ENCODE measurements around the gene CPOX.
A peak's percentile ranks its signal among the peaks of the same experiment; 100 is the strongest.
"Not testable (repeated sequence)": the region's sequence is repeated elsewhere in the genome, so short reads cannot be mapped to it uniquely, and the experiment has no call there.

The CPOX gene

DNA sequence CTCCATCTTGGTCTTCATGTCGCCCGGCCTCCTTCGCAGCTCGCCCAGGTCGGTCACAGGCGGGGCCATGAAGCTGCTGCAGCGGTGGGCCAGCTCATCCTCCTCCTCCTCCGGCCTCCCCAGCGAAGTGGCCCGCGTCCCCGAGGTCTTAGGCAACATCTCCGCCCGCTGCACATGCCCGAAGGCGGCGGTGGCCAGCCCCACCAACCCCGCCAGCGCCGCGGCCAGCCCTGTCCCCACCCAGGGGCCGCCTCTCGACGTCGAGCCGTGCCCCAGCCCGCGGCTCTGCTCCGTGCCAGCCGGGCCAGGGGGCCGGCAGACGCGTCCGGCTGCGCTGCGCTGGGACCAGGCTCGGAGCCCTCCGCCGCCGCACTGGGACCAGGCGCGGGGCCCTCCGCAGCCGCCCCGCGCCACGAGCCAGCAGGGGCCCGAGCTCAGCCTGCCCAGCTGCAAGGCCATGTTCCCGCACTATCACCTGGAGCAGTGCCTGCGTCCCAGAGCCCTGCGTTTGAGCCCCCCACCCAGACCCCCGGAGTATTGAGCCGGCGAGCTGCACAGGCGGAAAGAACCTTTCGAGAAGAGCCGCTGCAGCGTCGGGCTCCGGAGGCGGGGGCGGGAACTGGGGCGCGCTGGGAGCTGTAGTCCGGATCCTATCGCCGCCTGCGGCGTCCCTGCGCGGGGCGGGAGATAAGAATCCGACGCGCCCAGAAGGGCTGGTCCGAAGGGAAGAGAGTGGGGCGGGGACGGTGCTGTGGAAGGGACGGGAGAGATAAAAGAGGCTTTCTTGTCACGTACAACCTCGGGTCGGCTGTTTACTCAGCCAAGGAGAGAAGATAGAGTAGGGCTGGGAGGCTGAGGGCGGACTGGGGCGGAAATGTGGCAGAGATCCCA, at the start of gene CPOX:
Gene CPOX, minus strand, starts transcription at position 566 of the 891 bp plus-strand sequence. Its CDS starts 107 bp downstream, at position 459.
- H3K27ac ChIP-seq (ENCODE audit: low read length), result peak within 1 kb of the TSS; percentile 72
- H3K27me3 ChIP-seq (ENCODE audit: low read depth, low read length), result no peaks in the 10 kb centered on the region
- H3K4me3 ChIP-seq (ENCODE audit: low read depth in 1 of 2, low read length in 2 of 2), result peak within 1 kb of the TSS; percentile 78 to 85

DNA sequence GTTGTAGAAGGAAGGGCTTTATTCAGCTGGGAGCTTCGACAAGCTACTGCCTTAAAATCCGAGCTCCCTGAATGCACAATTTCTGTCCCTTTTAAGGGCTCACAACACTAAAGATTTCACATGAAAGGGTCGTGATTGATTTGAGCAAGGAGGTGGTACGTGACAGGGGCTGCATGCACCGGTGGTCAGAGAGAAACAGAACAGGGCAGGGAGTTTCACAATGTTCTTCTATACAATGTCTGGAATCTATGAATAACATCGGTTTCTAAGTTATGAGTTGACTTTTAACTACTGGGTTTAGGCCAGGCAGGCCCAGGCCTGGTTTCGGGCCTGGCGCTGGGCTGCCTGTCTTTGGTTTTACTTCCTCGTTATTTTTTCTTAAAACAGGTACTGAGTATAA, 49.4 kb upstream of the CPOX start:
- not testable (repeated sequence) for H3K36me3 ChIP-seq (ENCODE audit: control insufficient read depth in 1 of 2, insufficient read depth in 2 of 2, low read length in 2 of 2); H3K9me3 ChIP-seq (ENCODE audit: control insufficient read depth in 1 of 2, low read length in 2 of 2); H3K4me1 ChIP-seq (ENCODE audit: control insufficient read depth in 1 of 2, insufficient read depth in 2 of 2, low read length in 2 of 2); H3K27ac ChIP-seq (ENCODE audit: low read length); H3K27me3 ChIP-seq (ENCODE audit: low read depth, low read length); H3K4me3 ChIP-seq (ENCODE audit: low read depth in 1 of 2, low read length in 2 of 2)

More for the DNA sequence above, at the start of gene CPOX:
- Histone ChIP-seq H3K4me1 (ENCODE audit: control insufficient read depth in 1 of 2, insufficient read depth in 2 of 2, low read length in 2 of 2) (peaks cover 5 to 6% of the 10 kb centered on the region in 2 donors), H3K36me3 (ENCODE audit: control insufficient read depth in 1 of 2, insufficient read depth in 2 of 2, low read length in 2 of 2) (peaks cover 5 to 11% of the 10 kb centered on the region in 2 donors), H3K9me3 (ENCODE audit: control insufficient read depth in 1 of 2, low read length in 2 of 2) (no peaks in the 10 kb centered on the region)

DNA sequence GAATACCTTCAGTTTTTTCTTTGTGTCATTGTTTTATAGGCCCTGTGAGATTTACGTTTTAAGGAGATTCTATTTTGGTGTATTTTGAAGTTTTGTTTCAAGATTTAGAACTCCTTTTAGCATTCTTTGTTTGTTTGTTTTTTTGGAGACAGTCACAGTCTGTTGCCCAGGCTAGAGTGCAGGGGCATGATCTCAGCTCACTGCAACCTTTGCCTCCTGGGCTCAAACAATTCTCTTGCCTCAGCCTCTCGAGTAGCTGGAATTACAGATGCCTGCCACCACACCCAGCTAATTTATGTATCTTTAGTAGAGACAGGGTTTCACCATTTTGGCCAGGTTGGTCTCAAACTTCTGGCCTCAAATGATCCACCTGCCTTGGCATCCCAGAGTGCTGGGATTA, 48.3 kb upstream of the CPOX start:
- H3K9me3 ChIP-seq (ENCODE audit: control insufficient read depth in 1 of 2, low read length in 2 of 2); H3K4me1 ChIP-seq (ENCODE audit: control insufficient read depth in 1 of 2, insufficient read depth in 2 of 2, low read length in 2 of 2); H3K4me3 ChIP-seq (ENCODE audit: low read depth in 1 of 2, low read length in 2 of 2); H3K27ac ChIP-seq (ENCODE audit: low read length); H3K36me3 ChIP-seq (ENCODE audit: control insufficient read depth in 1 of 2, insufficient read depth in 2 of 2, low read length in 2 of 2); H3K27me3 ChIP-seq (ENCODE audit: low read depth, low read length): not testable (repeated sequence)

DNA sequence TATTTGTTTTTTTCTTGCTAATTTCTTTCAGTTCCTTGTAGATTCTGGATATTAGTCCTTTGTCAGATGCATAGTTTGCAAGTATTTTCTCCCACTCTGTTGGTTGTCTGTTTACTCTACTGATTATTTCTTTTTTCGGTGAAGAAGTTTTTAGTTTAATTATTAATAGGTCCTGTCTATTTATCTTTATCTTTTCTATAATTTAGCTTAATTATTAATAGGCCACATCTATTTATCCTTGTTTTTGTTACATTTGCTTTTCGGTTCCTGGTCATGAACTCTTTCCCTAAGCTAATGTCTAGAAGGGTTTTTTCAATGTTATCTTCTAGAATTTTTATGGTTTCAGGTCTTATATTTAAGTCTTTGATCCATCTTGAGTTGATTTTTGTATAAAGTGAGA, 45.1 kb upstream of the CPOX start:
- not testable (repeated sequence) for H3K27ac ChIP-seq (ENCODE audit: low read length); H3K27me3 ChIP-seq (ENCODE audit: low read depth, low read length); H3K9me3 ChIP-seq (ENCODE audit: control insufficient read depth in 1 of 2, low read length in 2 of 2); H3K36me3 ChIP-seq (ENCODE audit: control insufficient read depth in 1 of 2, insufficient read depth in 2 of 2, low read length in 2 of 2); H3K4me1 ChIP-seq (ENCODE audit: control insufficient read depth in 1 of 2, insufficient read depth in 2 of 2, low read length in 2 of 2); H3K4me3 ChIP-seq (ENCODE audit: low read depth in 1 of 2, low read length in 2 of 2)

DNA sequence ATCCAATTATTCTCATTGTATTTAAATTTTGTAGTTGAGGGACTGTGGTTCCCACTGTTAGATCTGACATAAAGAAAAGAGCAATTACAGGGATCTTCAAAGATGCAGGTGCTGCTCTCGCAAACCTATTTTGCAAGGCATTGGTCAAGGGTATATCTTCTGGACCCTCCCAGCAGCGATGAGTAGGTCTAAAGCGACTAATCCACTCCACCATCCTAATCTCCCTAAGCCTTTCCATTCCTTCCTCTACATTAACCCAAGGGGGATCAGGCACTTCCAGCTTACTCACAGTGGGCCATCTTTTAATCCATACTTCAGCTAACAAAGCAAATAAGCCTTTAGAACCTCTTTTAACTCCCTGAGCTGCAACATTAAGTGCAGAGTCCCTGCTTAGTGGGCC, 37.0 kb upstream of the CPOX start:
- Histone ChIP-seq H3K36me3 (ENCODE audit: control insufficient read depth in 1 of 2, insufficient read depth in 2 of 2, low read length in 2 of 2) (no peaks in the 10 kb centered on the region), H3K9me3 (ENCODE audit: control insufficient read depth in 1 of 2, low read length in 2 of 2) (no peaks in the 10 kb centered on the region), H3K27me3 (ENCODE audit: low read depth, low read length) (no peaks in the 10 kb centered on the region), H3K4me1 (ENCODE audit: control insufficient read depth in 1 of 2, insufficient read depth in 2 of 2, low read length in 2 of 2) (no peaks in the 10 kb centered on the region), H3K27ac (ENCODE audit: low read length) (no peak overlapping the region), H3K4me3 (ENCODE audit: low read depth in 1 of 2, low read length in 2 of 2) (no peak overlapping the region)

DNA sequence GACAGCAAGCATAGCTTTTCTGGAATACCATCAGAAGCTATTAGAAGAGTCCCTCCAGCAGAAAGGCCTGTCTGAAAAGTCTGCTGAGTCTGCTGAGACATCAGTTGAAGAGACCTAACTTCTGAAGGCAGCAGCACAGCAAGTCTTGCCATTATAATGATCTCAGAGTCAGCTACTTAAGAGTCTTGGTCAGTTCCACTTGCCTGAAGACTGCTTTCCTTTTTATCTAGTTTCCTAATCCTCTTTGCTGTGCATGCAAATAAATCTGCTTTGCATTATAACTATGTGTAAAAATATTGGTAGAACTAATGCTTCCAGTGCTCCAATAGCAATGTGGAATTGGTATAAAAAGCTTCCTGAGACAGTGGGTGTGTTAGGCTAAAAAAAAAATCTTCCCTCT, 34.9 kb upstream of the CPOX start:
- H3K27ac ChIP-seq (ENCODE audit: low read length), result no peak overlapping the region
- H3K4me3 ChIP-seq (ENCODE audit: low read depth in 1 of 2, low read length in 2 of 2), result no peak overlapping the region
- H3K27me3 ChIP-seq (ENCODE audit: low read depth, low read length), result no peaks in the 10 kb centered on the region
- no peaks in the 10 kb centered on the region for H3K36me3 ChIP-seq (ENCODE audit: control insufficient read depth in 1 of 2, insufficient read depth in 2 of 2, low read length in 2 of 2)
- no peaks in the 10 kb centered on the region for H3K4me1 ChIP-seq (ENCODE audit: control insufficient read depth in 1 of 2, insufficient read depth in 2 of 2, low read length in 2 of 2)
- H3K9me3 ChIP-seq (ENCODE audit: control insufficient read depth in 1 of 2, low read length in 2 of 2), result no peaks in the 10 kb centered on the region

DNA sequence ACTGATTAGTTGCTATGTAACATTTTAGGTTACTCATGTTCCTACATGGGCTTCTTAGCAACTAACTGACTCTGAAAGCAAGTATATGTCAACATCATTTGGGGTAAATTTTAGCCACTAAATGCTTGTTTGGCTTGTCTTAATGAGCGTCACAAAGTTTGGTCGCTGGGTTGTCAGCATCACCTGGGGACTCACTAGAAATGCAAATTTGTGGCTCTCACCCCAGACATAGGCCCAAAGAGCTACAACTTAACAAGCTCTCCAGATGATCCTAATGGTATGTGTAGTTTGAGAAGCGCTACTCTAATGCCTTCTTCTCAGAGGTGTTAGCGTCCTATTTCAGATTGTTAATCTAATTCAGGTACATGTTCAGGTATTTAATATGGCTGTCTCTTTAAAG, 32.7 kb upstream of the CPOX start:
- Histone ChIP-seq H3K36me3 (ENCODE audit: control insufficient read depth in 1 of 2, insufficient read depth in 2 of 2, low read length in 2 of 2) (no peaks in the 10 kb centered on the region), H3K27me3 (ENCODE audit: low read depth, low read length) (no peaks in the 10 kb centered on the region), H3K27ac (ENCODE audit: low read length) (no peak overlapping the region), H3K9me3 (ENCODE audit: control insufficient read depth in 1 of 2, low read length in 2 of 2) (no peaks in the 10 kb centered on the region), H3K4me1 (ENCODE audit: control insufficient read depth in 1 of 2, insufficient read depth in 2 of 2, low read length in 2 of 2) (no peaks in the 10 kb centered on the region), H3K4me3 (ENCODE audit: low read depth in 1 of 2, low read length in 2 of 2) (no peak overlapping the region)

DNA sequence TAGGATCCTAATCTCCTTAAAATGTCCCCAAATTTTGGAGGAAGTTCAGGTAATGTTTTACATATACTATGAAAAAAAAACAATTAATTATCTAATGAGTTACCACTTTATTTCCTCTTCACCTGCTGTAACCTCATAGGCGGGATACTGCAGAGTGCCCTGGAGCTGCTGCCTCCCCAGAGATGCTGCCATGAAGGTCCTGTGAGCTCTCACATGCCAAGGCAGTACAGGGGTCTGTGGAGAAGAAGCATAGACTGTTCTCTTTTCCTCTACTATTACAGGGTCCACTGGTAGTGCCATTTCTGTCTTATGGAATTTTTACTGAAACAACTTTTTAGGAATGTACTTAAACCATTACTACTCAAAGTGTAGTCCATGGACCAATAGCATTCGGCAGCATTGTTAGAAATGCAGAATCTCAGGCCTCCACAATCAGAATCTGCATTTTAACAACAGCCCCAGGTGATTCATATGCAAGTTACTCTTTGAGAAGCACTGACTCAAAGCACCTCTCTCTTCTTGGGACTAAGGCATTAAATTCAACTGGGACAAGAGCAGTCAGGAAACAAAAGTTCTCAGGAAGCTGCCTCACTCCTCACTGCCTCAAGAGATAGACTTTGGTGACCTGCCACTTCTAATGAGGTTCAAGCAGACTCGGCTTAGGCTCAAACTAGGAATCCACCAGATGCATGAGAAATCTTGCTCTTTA, 30.3 kb upstream of the CPOX start:
- H3K36me3 ChIP-seq (ENCODE audit: control insufficient read depth in 1 of 2, insufficient read depth in 2 of 2, low read length in 2 of 2), result no peaks in the 10 kb centered on the region
- no peaks in the 10 kb centered on the region for H3K4me1 ChIP-seq (ENCODE audit: control insufficient read depth in 1 of 2, insufficient read depth in 2 of 2, low read length in 2 of 2)
- no peak overlapping the region for H3K27ac ChIP-seq (ENCODE audit: low read length)
- H3K27me3 ChIP-seq (ENCODE audit: low read depth, low read length), result no peaks in the 10 kb centered on the region
- no peak overlapping the region for H3K4me3 ChIP-seq (ENCODE audit: low read depth in 1 of 2, low read length in 2 of 2)
- no peaks in the 10 kb centered on the region for H3K9me3 ChIP-seq (ENCODE audit: control insufficient read depth in 1 of 2, low read length in 2 of 2)

DNA sequence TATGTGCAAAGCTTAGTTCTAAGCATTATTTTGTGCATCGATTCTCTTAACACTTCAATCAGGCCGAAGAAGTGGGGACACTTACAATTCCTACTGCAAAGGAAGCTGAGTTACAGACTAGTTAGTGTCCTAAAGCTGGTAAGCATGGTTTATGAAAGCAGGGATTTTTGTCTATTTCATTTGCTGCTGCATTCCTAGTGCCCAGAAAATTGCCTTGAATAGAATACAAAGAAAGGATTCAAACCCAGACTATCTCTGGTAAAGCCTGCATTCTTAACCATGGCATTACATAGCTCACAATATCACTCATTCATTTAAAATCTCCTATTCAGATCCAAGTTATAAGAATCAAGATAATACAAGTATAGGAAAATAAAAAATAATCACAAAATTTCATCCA, 24.4 kb upstream of the CPOX start:
- Histone ChIP-seq H3K9me3 (ENCODE audit: control insufficient read depth in 1 of 2, low read length in 2 of 2) (no peaks in the 10 kb centered on the region), H3K27ac (ENCODE audit: low read length) (no peak overlapping the region), H3K36me3 (ENCODE audit: control insufficient read depth in 1 of 2, insufficient read depth in 2 of 2, low read length in 2 of 2) (no peaks in the 10 kb centered on the region), H3K4me3 (ENCODE audit: low read depth in 1 of 2, low read length in 2 of 2) (no peak overlapping the region), H3K4me1 (ENCODE audit: control insufficient read depth in 1 of 2, insufficient read depth in 2 of 2, low read length in 2 of 2) (no peaks in the 10 kb centered on the region), H3K27me3 (ENCODE audit: low read depth, low read length) (no peaks in the 10 kb centered on the region)

DNA sequence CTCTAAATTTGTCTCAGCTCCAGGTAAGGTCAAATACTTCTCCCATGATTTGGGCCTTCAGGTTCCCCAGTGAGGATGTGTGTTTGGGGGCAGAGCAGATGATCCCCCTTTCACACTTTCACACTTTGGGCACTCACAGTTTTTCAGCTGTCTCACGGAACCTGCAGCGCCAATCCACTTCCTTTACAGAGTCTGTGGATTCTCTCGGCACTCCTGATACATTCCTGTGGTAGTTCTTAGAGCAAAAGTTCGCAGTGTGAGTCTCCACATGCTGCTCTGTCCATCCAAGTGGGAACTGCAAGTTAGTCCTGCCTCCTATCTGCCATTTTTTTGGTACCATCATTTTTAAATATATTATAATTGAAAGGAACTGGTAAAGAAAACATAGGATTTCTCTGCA, 20.2 kb upstream of the CPOX start:
- no peaks in the 10 kb centered on the region for H3K4me1 ChIP-seq (ENCODE audit: control insufficient read depth in 1 of 2, insufficient read depth in 2 of 2, low read length in 2 of 2)
- no peaks in the 10 kb centered on the region for H3K27me3 ChIP-seq (ENCODE audit: low read depth, low read length)
- H3K27ac ChIP-seq (ENCODE audit: low read length), result peak overlapping the region; percentile 28
- H3K9me3 ChIP-seq (ENCODE audit: control insufficient read depth in 1 of 2, low read length in 2 of 2), result no peaks in the 10 kb centered on the region
- no peaks in the 10 kb centered on the region for H3K36me3 ChIP-seq (ENCODE audit: control insufficient read depth in 1 of 2, insufficient read depth in 2 of 2, low read length in 2 of 2)
- no peak overlapping the region for H3K4me3 ChIP-seq (ENCODE audit: low read depth in 1 of 2, low read length in 2 of 2)

DNA sequence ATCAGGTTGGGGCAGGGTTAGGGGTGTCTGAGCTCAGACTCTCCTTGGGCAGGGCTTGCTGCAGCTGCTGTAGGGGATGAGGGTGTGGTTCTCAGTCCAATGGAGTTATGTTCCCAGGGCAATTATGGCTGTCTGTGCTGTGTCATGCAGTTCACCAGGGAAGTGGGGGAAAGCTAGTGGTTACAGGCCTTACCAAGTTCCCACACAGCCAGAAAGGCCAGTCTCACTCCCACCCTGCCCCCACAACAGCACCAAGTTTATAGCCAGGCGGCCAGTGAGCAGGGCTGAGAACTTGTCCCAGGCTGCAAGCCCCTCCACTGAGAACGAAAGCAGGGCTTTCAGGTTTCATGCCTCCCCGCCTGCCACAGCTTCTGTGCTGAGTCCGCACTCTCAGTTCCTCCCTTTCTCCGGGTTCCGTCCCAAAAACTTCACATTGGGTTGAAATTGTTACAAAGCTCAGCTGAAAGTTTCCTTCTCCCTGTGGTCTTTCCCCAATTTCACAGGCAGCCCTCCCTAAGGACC, 19.6 kb upstream of the CPOX start:
- Histone ChIP-seq H3K27ac (ENCODE audit: low read length) (peak overlapping the region; percentile 28), H3K4me1 (ENCODE audit: control insufficient read depth in 1 of 2, insufficient read depth in 2 of 2, low read length in 2 of 2) (no peaks in the 10 kb centered on the region), H3K36me3 (ENCODE audit: control insufficient read depth in 1 of 2, insufficient read depth in 2 of 2, low read length in 2 of 2) (no peaks in the 10 kb centered on the region), H3K27me3 (ENCODE audit: low read depth, low read length) (no peaks in the 10 kb centered on the region), H3K4me3 (ENCODE audit: low read depth in 1 of 2, low read length in 2 of 2) (no peak overlapping the region), H3K9me3 (ENCODE audit: control insufficient read depth in 1 of 2, low read length in 2 of 2) (no peaks in the 10 kb centered on the region)

All from muscle layer of duodenum (tissue), 2 donors.